ENCODE measurements around the gene RAB5B.

DNA sequence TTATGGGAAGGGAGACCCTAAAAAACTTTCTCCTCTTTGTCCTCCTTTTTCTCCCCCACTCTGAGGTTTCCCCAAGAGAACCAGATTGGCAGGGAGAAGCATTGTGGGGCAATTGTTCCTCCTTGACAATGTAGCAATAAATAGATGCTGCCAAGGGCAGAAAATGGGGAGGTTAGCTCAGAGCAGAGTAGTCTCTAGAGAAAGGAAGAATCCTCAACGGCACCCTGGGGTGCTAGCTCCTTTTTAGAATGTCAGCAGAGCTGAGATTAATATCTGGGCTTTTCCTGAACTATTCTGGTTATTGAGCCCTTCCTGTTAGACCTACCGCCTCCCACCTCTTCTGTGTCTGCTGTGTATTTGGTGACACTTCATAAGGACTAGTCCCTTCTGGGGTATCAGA lies 63.3 kb downstream of the RAB5B start:
- TF ChIP-seq, protein P1, sequence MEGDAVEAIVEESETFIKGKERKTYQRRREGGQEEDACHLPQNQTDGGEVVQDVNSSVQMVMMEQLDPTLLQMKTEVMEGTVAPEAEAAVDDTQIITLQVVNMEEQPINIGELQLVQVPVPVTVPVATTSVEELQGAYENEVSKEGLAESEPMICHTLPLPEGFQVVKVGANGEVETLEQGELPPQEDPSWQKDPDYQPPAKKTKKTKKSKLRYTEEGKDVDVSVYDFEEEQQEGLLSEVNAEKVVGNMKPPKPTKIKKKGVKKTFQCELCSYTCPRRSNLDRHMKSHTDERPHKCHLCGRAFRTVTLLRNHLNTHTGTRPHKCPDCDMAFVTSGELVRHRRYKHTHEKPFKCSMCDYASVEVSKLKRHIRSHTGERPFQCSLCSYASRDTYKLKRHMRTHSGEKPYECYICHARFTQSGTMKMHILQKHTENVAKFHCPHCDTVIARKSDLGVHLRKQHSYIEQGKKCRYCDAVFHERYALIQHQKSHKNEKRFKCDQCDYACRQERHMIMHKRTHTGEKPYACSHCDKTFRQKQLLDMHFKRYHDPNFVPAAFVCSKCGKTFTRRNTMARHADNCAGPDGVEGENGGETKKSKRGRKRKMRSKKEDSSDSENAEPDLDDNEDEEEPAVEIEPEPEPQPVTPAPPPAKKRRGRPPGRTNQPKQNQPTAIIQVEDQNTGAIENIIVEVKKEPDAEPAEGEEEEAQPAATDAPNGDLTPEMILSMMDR (IDR thresholded peaks at IDR 0.05), result no peak
- TF ChIP-seq POLR2A (IDR thresholded peaks at IDR 0.05), result no peak

All from testis (tissue), 2 donors.